IPS DF 4.7 (cell line): ENCODE data around the gene PRDX2.
"Not testable (repeated sequence)": the region's sequence is repeated elsewhere in the genome, so short reads cannot be mapped to it uniquely, and the experiment has no call there.

Experiments
- DNase-seq: peaks from one replicate; pipeline ENCODE4 v3.0.0-alpha.2; 2013; ENCODE audit warnings: low spot score; ENCODE audit errors: extremely low read depth

Gene PRDX2

GRCh38 chr19:12825254-12826131 is 23.9 kb upstream of the PRDX2 start:
- DNase-seq = no peak

- DNase-seq = no peak
Observed at GRCh38 chr19:12821761-12822160, 20.2 kb upstream of the PRDX2 start.

GRCh38 chr19:12817810-12818209 is 16.2 kb upstream of the PRDX2 start:
- DNase-seq = not testable (repeated sequence)

- not testable (repeated sequence) for DNase-seq
Observed at GRCh38 chr19:12817188-12817587, 15.6 kb upstream of the PRDX2 start.

- DNase-seq = no peak
Observed at GRCh38 chr19:12815088-12815487, 13.5 kb upstream of the PRDX2 start.

GRCh38 chr19:12806242-12807081 is 4.9 kb upstream of the PRDX2 start, which contains the start of gene RNASEH2A:
RNASEH2A (plus strand) TSS chr19:12806584; CDS start chr19:12806674, 90 bp downstream.
- no peak for DNase-seq

- no peak for DNase-seq
Observed at GRCh38 chr19:12804051-12804450, 2.5 kb upstream of the PRDX2 start.

GRCh38 chr19:12802267-12803106 is 887 bp upstream of the PRDX2 start:
- DNase-seq = no peak

GRCh38 chr19:12800923-12801465 is 606 bp downstream of the PRDX2 start:
- no peak for DNase-seq

- no peak for DNase-seq
Observed at GRCh38 chr19:12800466-12800770, 1.2 kb downstream of the PRDX2 start.

GRCh38 chr19:12799742-12800465 is 1.7 kb downstream of the PRDX2 start:
- no peak for DNase-seq

- DNase-seq = not testable (repeated sequence)
Observed at GRCh38 chr19:12797607-12798006, 4.0 kb downstream of the PRDX2 start.

GRCh38 chr19:12797141-12797587 is 4.4 kb downstream of the PRDX2 start:
- DNase-seq = no peak

- no peak for DNase-seq
Observed at GRCh38 chr19:12796146-12797071, 5.2 kb downstream of the PRDX2 start.

GRCh38 chr19:12794971-12795381 is 6.6 kb downstream of the PRDX2 start:
- no peak for DNase-seq

- no peak for DNase-seq
Observed at GRCh38 chr19:12794196-12794941, 7.2 kb downstream of the PRDX2 start.

- no peak for DNase-seq
Observed at GRCh38 chr19:12793290-12794195, 8.1 kb downstream of the PRDX2 start.
